IPS-18c (cell line): ENCODE data around the gene TRAF3IP1.

Experiments used
- H3K4me3 ChIP-seq: 2 replicates; pipeline ENCODE4 v1.7.0; 2013; ENCODE audit warnings: low read depth, mild to moderate bottlenecking, low read length, moderate library complexity; ENCODE audit not compliant: insufficient read depth
- H3K9me3 ChIP-seq: one replicate; pipeline ENCODE4 v1.6.1; 2013; ENCODE audit warnings: mild to moderate bottlenecking, low read length, moderate library complexity; ENCODE audit not compliant: control insufficient read depth, insufficient read depth

Gene TRAF3IP1

DNA sequence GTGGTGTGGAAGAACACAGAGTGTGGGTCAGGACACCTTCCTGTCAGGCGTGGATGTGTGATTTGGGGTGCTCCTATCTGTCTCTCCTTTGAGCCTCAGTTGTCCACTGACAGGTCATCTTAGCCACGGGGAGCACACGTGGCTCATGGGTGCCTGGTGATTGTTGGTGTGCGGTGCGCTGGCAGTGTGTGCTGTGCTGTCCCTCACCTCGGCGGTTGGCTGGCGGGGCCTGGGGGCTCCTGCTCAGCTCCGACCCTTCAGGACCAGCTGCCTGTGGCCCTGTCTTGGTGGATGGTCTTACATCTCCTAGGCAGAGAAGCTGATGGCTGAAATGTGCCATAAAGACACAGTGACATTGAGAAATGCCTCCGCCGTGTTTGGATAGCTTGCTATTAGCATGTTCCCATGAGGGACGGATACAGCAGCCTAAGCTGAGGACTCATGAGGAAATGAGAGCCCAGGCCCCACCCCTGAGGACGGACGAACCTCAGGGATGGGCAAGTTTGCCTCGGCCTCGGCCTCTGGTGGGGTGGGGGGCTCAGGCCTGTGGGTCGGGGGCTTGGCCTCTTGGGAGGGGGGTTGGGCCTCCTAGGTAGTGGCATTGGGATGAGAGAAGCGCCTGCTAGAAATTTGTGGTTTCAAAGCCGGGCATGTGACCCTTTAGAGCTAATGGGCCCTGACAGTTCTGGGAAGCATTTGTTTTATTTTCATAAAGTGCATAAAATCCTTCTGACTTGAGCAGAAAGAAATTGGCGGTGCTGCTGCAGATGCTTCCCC is 86.1 kb downstream of the TRAF3IP1 start:
- peaks cover 2% of the 10 kb centered on the region for H3K9me3 ChIP-seq
- H3K4me3 ChIP-seq = no peak overlapping the region

DNA sequence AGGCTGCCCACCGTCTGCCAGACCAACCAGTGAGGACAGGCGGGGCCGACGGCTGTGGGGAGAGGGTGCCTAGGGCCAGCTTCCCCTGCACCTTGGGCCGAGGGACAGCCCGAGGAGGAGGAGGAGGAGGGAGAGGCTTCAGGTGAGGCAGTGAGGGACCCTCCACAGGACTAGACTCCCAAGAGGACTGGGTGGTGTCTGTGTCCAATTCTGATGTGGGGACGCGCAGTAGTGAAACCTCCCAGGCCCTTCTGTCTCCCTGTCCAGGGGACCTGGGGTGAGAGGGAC is 86.6 kb downstream of the TRAF3IP1 start:
- Histone ChIP-seq H3K9me3 (peaks cover 2% of the 10 kb centered on the region), H3K4me3 (no peak overlapping the region)

DNA sequence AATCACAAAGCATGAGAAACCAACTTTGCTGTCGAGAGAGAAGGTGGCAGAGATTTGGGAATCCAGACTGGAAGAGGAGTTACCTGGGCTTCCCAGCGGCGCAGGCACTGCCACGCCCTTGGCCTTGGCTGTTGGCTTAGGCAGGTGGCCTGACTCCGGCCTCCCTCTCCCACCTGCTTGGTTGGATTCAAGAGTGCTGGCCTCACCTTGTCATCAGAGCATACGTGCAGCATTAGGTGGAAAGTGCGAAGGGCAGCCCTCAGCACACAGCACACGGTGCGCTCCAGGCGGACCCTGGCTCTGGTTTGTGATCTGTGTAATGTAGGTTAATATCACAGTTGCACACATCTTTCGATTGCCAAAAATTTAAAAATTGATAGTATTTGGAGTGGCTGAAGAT is 87.2 kb downstream of the TRAF3IP1 start:
- peaks cover 2% of the 10 kb centered on the region for H3K9me3 ChIP-seq
- no peak overlapping the region for H3K4me3 ChIP-seq

DNA sequence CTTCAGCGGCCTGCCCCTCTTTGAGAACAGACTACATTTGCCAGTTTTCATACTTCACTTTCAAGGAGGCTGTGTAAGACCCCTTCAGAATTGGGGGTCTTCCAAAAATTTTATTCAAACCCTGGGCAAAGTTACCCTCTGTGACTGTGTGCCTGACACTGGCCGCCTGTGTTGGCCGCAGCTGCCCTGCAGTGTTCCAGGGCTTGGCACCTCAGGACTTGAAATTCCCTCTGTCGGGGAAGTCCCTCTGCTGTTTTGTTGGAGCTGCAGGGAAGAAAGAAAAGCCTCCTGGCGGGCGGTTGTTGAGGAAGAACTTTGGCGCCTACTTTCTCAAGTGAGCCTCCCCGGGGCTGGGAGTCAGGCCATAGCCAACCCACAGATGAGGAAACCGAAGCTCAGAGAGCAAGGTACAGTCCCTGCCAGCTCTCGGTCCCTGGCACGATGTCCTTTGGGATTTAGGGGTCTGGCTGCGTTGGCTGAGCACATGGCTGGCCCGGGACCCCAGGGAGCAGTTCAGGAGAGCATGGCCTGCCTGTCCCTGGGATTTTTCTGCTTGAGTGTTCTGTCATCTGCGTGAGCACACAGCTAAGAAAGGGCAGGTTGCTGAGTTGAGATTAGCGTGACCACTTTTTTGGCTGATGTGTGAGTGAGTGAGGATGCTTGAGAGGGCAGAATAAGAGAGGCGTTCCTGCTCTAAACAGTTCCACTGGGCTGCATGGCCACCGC is 88.5 kb downstream of the TRAF3IP1 start:
- H3K4me3 ChIP-seq = no peak overlapping the region
- H3K9me3 ChIP-seq = no peaks in the 10 kb centered on the region

DNA sequence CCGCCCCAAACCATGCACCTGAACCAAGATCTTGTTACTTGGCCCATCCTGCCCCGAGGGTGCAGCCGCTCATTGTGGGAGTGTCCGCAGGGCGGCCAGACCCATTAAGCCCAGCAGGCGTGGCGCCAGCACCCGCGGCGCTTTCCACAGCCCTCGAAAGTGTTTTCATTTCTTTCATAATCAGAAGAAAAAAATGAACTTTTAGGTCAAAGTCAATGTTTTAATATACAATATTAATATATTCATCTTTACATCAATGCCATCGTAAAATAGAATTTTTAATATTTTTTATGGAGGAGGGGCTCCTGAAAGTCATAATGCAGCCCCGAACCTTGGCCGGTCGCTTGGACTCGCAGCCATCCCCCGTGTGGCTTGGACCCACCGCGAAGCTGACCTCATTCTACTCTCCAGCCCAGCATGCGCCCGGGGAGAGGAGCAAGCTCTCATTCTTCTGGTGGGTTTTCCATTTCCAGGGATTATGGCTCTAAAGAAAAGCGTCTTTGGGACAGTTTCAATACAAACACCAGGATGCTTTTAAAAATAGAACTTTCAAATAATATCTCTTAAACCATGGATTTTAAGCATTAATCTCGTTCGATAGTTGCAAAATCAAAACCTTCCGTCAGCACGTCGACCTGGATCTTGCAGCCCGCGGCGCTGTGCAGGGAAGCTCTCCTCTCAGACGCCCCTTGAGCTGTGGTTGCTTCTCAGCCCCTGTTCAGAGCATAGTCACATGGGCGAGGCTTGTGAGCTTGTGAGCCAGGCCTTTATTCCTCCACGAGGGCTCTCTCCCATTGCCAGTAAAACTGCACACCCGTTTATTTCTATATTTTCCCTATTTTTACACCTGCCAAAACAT is 89.3 kb downstream of the TRAF3IP1 start:
- H3K9me3 ChIP-seq = no peaks in the 10 kb centered on the region
- H3K4me3 ChIP-seq = no peak overlapping the region

DNA sequence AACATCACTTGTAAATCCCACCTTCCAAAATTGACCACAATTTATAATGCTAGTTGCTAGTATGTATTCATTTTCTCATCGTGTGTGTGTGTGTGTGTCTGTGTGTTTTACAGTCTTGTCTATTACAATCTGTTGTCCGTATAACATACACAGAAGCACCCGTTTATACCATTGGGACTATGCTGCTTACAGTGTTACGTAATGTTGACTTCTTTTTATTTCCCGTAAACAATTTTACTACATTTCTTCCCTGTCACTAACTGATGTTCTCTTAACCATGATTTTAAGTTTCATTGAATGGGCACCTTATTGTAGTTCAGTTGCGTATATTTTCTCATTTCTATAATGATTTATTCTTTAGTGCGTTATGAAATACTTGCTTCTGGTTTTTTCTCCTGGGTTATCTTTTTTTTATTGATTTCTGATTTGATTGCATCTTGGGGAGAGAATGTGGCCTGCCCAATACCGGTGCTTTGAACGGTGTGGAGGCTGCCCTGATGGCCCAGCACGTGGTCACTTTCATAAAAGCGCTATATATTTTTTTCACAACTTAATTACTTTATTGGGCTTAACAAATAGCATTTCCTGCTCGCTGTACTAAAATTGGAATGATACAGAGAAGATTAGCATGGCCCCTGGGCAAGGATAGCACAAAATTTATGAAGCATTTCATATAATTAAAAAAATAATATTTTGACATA is 91.9 kb downstream of the TRAF3IP1 start:
- peaks cover 5% of the 10 kb centered on the region for H3K9me3 ChIP-seq

DNA sequence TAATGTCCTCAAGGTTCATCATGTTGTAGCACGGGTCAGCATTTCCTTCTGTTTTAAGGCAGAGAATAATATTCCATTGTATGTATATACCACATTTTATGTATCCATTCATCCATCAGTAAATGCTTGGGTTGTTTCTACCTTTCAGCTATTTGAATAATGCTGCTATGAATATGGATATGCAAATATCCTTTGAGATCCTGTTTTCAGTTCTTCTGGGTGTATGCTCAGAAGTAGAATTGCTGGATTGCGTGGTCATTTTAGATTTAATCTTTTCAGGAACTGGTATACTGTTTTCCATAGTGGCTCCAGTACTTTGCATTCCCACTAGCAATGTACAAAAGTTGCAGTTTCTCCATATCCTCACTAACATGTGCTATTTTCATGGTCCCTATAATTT is 93.0 kb downstream of the TRAF3IP1 start:
- H3K4me3 ChIP-seq = no peak overlapping the region
- peaks cover 5% of the 10 kb centered on the region for H3K9me3 ChIP-seq

More for the DNA sequence above, 91.9 kb downstream of the TRAF3IP1 start:
- H3K4me3 ChIP-seq = no peak overlapping the region

DNA sequence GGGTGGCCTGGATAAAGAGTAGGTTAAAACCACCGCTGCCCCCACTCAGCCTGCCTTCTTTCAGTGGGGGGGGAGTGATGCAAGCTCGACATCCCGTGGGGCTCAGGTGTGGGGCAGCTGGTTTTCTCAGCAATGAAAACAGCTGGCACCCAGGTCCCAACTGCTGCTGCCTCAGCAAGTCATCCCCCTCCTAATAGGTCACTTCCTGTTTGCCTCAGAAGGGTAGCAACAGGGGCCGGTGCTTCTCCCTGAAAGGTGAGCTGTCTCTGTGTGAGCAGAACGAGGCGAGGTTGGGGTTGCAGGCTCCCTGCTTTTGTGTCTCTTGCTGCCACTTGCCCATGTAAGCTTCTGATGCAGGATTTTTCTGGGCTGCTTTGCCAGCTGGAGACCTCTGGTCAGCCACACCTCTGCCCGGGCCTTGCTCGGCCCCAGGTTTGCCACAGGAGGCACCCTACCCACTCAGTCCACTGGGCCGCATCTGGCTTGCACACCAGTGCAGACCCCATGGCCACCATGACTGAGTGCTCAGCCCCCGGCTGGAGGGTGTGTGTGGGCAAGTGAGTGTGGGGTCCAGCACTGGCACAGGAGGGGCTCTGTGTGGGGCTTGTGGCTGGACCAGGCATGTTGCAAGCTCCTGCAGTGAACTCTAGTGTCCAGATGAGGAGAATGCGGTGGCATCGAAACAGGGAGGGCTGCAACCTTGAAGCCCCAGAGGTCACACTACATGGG is 94.9 kb downstream of the TRAF3IP1 start:
- H3K9me3 ChIP-seq = peaks cover 5% of the 10 kb centered on the region
- no peak overlapping the region for H3K4me3 ChIP-seq

DNA sequence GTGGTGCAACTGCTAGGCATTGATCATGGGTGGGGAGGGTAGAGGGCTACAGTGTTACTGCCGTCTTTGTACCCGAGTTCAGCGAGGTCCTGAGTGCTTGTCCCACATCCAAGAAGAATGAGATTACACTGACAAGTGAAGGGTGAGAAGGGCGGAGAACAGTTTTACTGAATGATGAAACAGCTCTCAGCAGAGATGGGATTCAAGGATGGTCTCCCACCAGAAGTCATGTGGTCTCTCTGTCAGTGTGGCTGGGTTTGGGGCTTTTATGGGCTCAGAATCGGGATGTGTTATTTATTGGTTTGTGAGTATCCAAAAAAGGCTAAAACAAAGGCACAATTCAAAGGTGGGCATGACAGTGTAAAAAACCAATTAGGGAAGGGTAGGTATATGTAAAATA is 95.6 kb downstream of the TRAF3IP1 start:
- no peak overlapping the region for H3K4me3 ChIP-seq
- peaks cover 5% of the 10 kb centered on the region for H3K9me3 ChIP-seq

DNA sequence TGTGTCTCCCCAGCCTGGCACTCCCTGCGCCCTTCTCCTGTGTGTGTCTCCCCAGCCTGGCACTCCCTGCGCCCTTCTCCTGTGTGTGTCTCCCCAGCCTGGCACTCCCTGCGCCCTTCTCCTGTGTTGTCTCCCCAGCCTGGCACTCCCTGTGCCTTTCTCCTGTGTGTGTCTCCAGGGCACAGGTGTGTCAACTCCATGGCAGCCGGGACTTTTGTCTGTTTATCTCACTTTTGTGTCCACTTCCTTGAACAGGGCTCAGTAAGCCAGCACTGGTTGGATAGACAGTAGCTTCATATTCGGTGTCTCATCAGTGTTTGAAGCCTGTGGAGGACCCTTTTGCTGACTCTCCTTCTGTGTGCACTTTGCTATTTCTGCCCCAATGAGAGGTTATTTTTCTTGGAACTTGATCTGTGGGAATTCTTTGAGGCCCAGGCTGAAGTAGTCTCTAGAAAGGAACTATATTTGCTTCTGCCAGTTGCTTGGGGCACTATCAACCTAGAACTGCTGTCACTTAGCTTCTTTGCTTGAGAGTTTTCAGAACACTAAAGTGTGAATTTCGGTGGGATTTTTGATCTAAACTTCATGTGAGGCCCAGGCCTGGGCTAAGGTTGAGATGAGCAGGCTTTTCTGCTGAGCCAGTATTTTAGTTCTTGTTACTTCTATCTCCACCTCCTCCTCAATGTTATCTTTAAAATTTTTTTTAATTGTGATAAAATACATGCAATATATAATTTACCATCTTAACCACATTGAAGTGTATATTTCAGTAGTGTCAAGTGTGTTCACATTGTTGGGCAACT is 98.1 kb downstream of the TRAF3IP1 start:
- no peak overlapping the region for H3K4me3 ChIP-seq
- H3K9me3 ChIP-seq = peaks cover 5% of the 10 kb centered on the region

DNA sequence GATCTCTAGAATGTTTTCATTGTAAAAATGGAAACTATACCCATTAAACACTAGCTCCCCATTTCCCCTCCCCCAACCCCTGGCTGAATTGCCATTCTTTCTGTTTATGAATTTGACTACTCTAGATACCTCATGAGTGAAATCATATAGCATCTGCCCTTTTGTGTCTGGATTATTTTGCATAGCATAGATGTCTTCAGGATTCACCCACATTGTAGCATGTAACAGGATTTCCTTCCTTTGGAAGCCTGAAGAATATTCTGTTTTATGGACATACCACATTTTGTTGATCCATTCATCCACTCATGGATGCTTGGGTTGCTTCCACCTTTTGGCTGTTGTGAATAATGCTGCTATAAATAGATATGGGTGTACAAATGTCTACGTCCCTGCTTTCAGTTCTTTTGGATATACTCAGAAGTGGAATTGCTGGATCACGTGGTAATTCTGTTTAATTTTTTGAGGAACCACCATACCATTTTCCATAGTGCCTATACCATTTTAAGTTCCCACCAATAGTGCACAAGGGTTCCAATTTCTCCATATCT is 98.8 kb downstream of the TRAF3IP1 start:
- H3K9me3 ChIP-seq = peaks cover 5% of the 10 kb centered on the region
- no peak overlapping the region for H3K4me3 ChIP-seq

DNA sequence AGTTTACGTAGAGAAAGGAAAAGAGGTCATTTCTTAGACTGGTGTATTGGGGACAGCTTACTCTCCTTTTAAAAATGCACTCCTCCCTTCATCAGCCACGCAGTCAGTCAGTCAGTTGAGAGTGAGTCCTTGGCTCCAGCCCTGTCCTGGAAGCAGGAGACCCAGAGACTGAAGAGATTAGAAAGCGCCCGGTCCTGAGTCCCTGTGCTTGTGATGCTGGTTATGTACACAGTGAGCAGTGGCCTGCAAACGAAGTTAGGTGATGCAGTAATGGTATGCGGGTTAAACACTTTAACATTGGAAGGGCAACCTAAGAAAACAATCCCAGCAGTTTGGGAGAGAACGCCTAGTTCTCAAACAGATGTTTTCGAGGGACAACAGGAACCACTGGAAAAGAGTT is 100.1 kb downstream of the TRAF3IP1 start:
- Histone ChIP-seq H3K9me3 (peaks cover 3% of the 10 kb centered on the region), H3K4me3 (no peak overlapping the region)

DNA sequence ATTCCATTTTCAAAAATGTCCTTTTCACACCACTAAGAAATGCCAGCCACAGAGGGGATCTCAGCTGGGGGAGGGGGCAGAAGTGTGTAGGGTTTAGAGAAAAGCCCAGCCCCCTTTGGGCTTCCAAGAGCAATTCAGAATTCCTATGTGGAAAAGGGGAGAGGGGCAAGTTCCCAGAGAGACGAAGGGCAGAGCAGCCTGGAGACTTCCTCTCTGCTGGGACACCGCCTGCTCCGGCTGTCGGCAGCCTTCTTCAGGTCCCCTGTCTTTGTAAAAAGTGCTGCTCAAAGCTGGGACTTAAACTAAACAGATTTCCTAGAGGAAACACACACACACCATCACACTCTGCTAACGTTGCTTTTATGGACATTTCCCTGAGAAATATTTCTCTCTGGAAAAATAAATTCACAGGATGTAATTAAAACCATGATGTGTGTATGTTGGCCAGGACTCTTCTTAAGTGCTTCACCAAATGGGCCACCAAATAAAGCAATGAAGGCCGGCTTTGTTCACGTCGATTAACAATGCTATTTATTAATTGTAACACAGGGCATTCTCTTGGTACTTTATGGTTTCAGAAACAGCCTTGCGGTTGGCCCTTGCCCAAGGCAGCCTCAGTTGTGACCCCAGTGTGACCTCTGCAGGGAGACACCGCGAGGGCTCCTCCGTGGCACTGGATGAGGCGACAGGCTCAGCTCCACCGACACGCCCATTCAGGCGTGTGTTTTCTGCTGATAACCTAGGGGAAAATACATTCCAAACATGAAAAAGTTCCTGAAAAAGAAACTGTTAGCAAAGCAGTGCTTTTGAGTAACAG is 100.8 kb downstream of the TRAF3IP1 start:
- no peak overlapping the region for H3K4me3 ChIP-seq
- no peaks in the 10 kb centered on the region for H3K9me3 ChIP-seq

DNA sequence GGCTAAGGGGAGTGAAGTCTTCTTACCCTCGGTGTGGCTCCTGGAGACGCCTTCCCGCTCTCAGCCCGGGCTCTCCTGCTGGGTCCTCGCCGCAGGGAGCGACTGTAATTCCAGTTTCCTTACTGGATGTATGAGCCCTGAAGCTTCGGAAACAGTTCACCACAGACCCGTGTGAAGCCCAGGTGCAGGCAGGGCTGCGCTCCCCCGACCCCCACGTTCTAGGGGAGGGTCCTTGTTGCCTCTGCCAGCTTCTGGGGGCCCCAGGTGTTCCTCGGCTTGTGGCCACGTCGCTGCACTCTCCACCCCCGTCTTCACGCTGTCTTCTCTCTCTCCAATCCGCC is 101.3 kb downstream of the TRAF3IP1 start:
- Histone ChIP-seq H3K4me3 (no peak overlapping the region), H3K9me3 (no peaks in the 10 kb centered on the region)

DNA sequence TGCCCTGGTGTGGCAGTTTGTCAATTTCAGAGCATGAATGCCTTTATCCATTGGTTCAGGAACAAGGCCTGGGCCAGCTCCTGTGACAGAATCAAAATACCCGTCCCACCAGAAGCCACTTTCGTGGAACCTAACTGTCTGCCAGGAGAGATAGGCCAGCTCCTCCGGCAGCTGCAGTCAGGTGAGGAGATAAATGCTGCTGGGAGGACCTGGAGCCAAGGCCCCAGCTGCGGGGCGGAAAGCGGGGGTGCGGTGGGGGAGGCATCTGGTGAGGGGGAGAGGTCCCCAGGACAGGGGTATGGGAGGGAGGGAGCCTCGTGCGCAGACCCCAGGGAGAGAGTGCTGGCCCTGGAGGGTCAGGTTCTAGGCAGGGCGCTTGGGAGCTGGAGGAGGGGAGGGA is 102.0 kb downstream of the TRAF3IP1 start:
- Histone ChIP-seq H3K4me3 (no peak overlapping the region), H3K9me3 (no peaks in the 10 kb centered on the region)
